Measurements from ENCODE around the gene TMEM125.

The TMEM125 gene

DNA sequence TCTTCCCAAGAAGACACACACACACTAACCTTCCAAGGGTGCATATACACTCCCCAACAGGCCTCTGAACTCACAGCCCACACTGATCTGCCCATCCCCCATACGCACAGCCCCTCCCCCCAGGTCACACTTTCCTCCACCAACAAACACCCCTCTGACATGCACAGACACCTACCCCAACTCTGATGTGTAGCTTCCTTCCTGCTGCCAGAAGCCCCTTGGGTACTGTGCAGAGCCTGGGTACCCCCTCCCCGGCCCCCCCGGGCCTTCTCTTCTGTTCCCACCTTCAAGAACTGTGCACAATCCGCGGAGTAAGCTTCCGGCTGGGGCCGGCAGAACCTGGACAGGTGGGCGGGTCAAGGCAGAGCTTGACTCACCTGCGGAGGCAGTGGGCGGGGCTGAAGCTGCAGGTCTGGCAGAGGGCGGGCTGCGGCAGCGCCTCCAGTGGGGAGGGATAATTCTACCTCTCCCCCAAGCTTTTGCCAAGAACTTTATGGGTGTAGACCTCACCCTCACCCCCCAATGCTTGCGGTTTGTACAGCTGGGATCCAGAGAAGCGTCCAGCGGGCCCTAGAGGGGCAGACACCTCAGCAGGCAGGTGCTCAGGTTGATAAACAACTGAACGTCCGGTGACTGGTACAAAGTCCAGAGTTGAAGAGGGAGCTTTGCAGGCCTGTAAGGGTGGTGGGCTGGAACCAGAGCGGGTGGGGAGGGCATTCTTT is 15.6 kb downstream of the TMEM125 start, which contains the start of gene C1orf210:
TSS of gene C1orf210 (minus strand) at position 313 of the 722 bp plus-strand sequence. CDS start 2,311 bp downstream, outside the sequence.
- DNase-seq (ENCODE audit: low read depth), result no peak
- no peak within 1 kb of the TSS for H3K4me3 ChIP-seq (replicated peaks; ENCODE audit: low read depth, low read length)
- TF ChIP-seq, protein P1, sequence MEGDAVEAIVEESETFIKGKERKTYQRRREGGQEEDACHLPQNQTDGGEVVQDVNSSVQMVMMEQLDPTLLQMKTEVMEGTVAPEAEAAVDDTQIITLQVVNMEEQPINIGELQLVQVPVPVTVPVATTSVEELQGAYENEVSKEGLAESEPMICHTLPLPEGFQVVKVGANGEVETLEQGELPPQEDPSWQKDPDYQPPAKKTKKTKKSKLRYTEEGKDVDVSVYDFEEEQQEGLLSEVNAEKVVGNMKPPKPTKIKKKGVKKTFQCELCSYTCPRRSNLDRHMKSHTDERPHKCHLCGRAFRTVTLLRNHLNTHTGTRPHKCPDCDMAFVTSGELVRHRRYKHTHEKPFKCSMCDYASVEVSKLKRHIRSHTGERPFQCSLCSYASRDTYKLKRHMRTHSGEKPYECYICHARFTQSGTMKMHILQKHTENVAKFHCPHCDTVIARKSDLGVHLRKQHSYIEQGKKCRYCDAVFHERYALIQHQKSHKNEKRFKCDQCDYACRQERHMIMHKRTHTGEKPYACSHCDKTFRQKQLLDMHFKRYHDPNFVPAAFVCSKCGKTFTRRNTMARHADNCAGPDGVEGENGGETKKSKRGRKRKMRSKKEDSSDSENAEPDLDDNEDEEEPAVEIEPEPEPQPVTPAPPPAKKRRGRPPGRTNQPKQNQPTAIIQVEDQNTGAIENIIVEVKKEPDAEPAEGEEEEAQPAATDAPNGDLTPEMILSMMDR (IDR thresholded peaks at IDR 0.05; ENCODE audit: low read length, missing control alignments), result no peak

DNA sequence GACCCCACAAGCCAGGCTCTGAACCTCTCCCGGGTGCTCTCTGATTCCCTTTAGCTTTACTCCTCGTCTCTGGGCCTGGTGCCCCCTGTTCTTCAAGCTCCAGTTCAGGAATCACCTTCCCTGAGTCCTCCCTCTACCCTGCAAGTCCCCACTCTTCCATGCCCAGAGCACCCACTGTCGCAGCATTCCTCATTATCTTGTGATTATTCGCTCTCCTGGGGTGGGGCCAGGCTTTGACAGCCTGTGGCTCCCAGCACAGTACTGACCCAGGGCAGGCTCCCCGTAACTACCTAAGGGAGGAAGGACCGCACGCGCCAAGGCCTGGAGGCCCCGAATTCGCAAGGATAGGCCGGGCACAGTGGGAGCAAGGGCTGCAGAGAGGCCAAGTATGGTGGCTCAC is 16.3 kb downstream of the TMEM125 start:
- DNase-seq (ENCODE audit: low read depth), result no peak
- H3K4me3 ChIP-seq (replicated peaks; ENCODE audit: low read depth, low read length), result no peak overlapping the region
- TF ChIP-seq, protein P1 (IDR thresholded peaks at IDR 0.05; ENCODE audit: low read length, missing control alignments), result no peak

DNA sequence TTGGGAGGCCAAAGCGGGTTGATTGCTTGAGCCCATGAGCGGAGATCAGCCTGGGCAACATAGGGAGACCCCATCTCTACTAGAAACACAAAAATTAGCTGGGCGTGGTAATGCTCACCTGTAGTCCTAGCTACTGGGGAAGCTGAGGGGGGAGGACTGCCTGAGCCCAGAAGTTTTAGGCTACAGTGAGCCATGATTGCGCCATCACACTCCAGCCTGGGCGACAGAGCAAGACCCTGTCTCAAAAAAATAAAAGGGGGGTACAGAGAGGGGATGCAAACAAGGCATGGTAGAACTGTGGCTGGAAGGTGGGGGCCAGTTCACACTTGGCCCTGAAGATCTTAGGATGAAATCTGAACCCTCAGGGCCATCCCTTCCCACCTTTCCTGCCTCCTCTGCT is 16.8 kb downstream of the TMEM125 start:
- TF ChIP-seq, protein P1 (IDR thresholded peaks at IDR 0.05; ENCODE audit: low read length, missing control alignments), result no peak
- DNase-seq (ENCODE audit: low read depth), result no peak
- no peak overlapping the region for H3K4me3 ChIP-seq (replicated peaks; ENCODE audit: low read depth, low read length)

- no peak overlapping the region for H3K4me3 ChIP-seq (replicated peaks; ENCODE audit: low read depth, low read length)
- TF ChIP-seq, protein P1 (IDR thresholded peaks at IDR 0.05; ENCODE audit: low read length, missing control alignments), result no peak
- DNase-seq (ENCODE audit: low read depth), result no peak
Observed at GRCh38 chr1:43288058-43288784, 18.4 kb downstream of the TMEM125 start.

DNA sequence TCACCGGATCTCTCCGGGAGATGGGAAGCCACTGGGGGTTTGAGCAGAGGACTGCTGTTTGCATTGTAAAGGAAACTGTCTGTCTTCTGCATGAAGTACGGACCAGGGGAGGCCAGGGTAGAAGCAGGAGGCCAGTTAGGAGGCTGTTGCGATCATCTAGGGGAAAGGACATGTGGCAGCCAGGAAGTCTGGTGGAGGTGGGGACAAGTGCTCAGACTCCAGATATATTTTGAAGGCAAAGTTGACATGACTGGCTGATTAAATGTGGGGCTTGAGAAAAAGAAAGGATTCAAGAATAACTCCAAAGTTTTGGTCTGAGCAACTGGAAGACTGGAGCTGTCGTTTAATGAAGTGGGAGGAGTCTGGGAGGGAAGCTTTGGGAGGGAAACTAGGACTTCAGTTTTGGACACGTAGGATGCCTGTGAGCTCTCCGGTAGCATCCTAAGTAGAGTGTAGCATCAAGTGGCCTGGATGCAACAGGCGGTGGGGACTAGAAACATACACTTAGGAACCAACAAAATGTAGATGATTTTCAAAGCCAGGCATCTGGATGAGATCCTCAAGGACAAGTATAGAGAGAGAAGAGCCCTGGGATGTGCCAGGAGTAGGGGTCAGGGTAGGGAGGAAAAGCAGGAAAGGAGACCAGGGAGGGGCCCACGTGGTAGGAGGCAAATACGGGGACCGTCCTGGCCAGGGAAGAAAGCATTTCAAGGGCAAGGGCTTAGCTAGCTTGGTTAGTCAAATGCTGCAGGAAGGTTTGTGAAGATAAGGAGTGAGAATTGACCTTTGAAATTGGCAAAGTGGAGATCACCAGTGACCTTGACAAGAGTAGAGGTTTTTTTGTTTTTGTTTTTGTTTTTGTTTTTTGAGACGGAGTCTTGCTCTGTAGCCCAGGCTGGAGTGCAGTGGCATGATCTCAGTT is 19.3 kb downstream of the TMEM125 start:
- DNase-seq (ENCODE audit: low read depth), result no peak
- H3K4me3 ChIP-seq (replicated peaks; ENCODE audit: low read depth, low read length), result no peak overlapping the region
- TF ChIP-seq, protein P1 (IDR thresholded peaks at IDR 0.05; ENCODE audit: low read length, missing control alignments), result no peak

- no peak overlapping the region for H3K4me3 ChIP-seq (replicated peaks; ENCODE audit: low read depth, low read length)
- TF ChIP-seq, protein P1 (IDR thresholded peaks at IDR 0.05; ENCODE audit: low read length, missing control alignments), result no peak
- DNase-seq (ENCODE audit: low read depth), result no peak
Observed at GRCh38 chr1:43292216-43292615, 22.4 kb downstream of the TMEM125 start.

Measured in fibroblast of pulmonary artery (primary cell).